Colonic mucosa (tissue), 4 donors: ENCODE data around the gene ORM1. TPM values are rescaled to one million over a fixed set of nuclear protein-coding genes. Genes with fewer than 3 reads are reported as not detected.
A peak's percentile ranks its signal among the peaks of the same experiment; 100 is the strongest.
"Not testable (repeated sequence)": the region's sequence is repeated elsewhere in the genome, so short reads cannot be mapped to it uniquely, and the experiment has no call there.

Experiments used
- DNase-seq: peaks from one replicate; pipeline ENCODE4 v3.0.0-alpha.2; 2020
- H3K27ac ChIP-seq: fragments of 200-600 bp; one replicate; pipeline ENCODE4 v1.8.0; 2021
- H3K27me3 ChIP-seq: fragments of 200-600 bp; one replicate; pipeline ENCODE4 v1.8.0; 2021
- H3K36me3 ChIP-seq: fragments of 200-600 bp; one replicate; pipeline ENCODE4 v1.8.0; 2021
- H3K4me1 ChIP-seq: fragments of 200-600 bp; one replicate; pipeline ENCODE4 v1.8.0; 2021; ENCODE audit warnings: mild to moderate bottlenecking
- H3K4me3 ChIP-seq: fragments of 200-600 bp; one replicate; pipeline ENCODE4 v1.8.0; 2021
- H3K9ac ChIP-seq, 2 donors: one replicate each; pipeline ENCODE4 v1.7.0; 2013; ENCODE audit warnings: control low read depth in 2 of 2, low read depth in 2 of 2, low read length in 2 of 2
- H3K9me3 ChIP-seq: fragments of 200-600 bp; one replicate; pipeline ENCODE4 v1.8.0; 2021
- CTCF ChIP-seq: fragments of 200-600 bp; IDR thresholded peaks from one replicate; pipeline ENCODE4 v1.8.0; 2022; ENCODE audit warnings: antibody characterized with exemption, mild to moderate bottlenecking
- intact Hi-C: fragments of 100-400 bp; cut with DNase I; formaldehyde crosslinking; loops from one replicate; pipeline ENCODE4 v1.14.1; 2022
- total RNA-seq, 2 donors: library from RNA; stranded (reverse); fragmentation: NEBNext Ultra II Directional in 1 of 2; extraction: Animal tissue kit (Norgen Biotek cat#: 25700) in 1 of 2; gene quantifications; one replicate each; pipeline ENCODE4 v1.2.1, GENCODE V29; 2021
- donor health status: healthy.
- donor health status: DM: no; HTN: no; CAD: no.
- donor health status: DM: no; HTN: no; CAD: no.

ORM1 gene
- total RNA-seq, 2 donors from 2014 or later, result 10.3 TPM; not detected in 1

- Histone ChIP-seq H3K27ac (no peak overlapping the region), H3K9ac (no peak overlapping the region), H3K9me3 (no peaks in the 10 kb centered on the region), H3K36me3 (no peaks in the 10 kb centered on the region), H3K4me1 (no peaks in the 10 kb centered on the region), H3K27me3 (no peaks in the 10 kb centered on the region), H3K4me3 (no peak overlapping the region)
- TF ChIP-seq CTCF, result no peak
- intact Hi-C loops, result no loop called here
- DNase-seq, result peak; percentile 11
Observed at GRCh38 chr9:114316605-114317230, 6.2 kb upstream of the ORM1 start.

- DNase-seq, result no peak
- no peak for TF ChIP-seq CTCF
- no peak overlapping the region for H3K9ac ChIP-seq
- H3K4me1 ChIP-seq, result no peaks in the 10 kb centered on the region
- no peaks in the 10 kb centered on the region for H3K36me3 ChIP-seq
- H3K4me3 ChIP-seq, result no peak overlapping the region
- intact Hi-C loops, result no loop called here
- H3K9me3 ChIP-seq, result no peaks in the 10 kb centered on the region
- H3K27me3 ChIP-seq, result no peaks in the 10 kb centered on the region
- H3K27ac ChIP-seq, result no peak overlapping the region
Observed at GRCh38 chr9:114317665-114318357, 5.1 kb upstream of the ORM1 start.

DNA sequence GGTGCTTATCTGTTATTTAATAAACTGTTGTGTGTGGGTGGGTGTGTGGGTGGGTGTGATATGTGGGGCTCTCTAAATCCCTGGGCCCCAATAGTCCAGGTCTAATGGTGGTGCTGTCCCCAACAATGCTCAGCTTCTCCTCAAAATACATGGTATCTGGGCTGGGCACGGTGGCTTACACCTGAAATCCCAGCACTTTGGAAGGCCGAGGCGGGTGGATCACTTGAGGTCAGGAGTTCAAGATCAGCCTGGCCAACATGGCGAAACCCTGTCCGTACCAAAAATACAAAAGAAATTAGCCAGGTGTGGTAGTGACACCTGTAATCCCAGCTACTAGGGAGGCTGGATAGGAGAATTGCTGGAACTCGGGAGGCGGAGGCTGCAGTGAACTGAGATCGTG lies 4.5 kb upstream of the ORM1 start:
- TF ChIP-seq CTCF, result no peak
- Histone ChIP-seq H3K36me3 (no peaks in the 10 kb centered on the region), H3K27ac (no peak overlapping the region), H3K4me3 (no peak overlapping the region), H3K27me3 (no peaks in the 10 kb centered on the region), H3K9me3 (no peaks in the 10 kb centered on the region), H3K9ac (no peak overlapping the region), H3K4me1 (no peaks in the 10 kb centered on the region)
- peak; percentile 6 for DNase-seq
- intact Hi-C loops, result no loop called here

GRCh38 chr9:114319147-114319546 lies 3.8 kb upstream of the ORM1 start:
- DNase-seq, result no peak
- no peak for TF ChIP-seq CTCF
- intact Hi-C loops, result no loop called here

DNA sequence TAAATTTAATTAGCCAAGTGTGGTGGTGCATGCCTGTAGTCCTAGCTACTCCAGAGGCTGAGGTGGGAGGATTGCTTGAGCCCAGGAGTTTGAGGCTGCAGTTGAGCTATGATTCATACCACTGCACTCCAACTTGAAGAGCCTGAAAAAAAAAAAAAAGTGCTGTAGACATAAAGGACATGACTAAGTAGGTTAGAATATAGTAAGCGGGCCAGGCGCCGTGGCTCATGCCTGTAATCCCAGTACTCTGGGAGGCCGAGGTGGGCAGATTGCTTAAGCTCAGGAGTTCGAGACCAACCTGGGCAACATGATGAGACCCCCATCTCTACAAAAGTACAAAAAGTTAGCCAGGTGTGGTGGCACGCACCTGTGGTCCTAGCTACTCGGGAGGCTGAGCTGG lies 2.2 kb upstream of the ORM1 start:
- H3K27ac ChIP-seq, H3K9ac ChIP-seq, H3K9me3 ChIP-seq, H3K4me1 ChIP-seq, H3K4me3 ChIP-seq, intact Hi-C loops, DNase-seq, H3K36me3 ChIP-seq, H3K27me3 ChIP-seq: not testable (repeated sequence)

More at GRCh38 chr9:114319147-114319546, 3.8 kb upstream of the ORM1 start:
- H3K36me3 ChIP-seq, result no peaks in the 10 kb centered on the region
- no peak overlapping the region for H3K27ac ChIP-seq
- no peak overlapping the region for H3K9ac ChIP-seq
- no peaks in the 10 kb centered on the region for H3K27me3 ChIP-seq
- H3K4me3 ChIP-seq, result no peak overlapping the region
- no peaks in the 10 kb centered on the region for H3K4me1 ChIP-seq
- H3K9me3 ChIP-seq, result no peaks in the 10 kb centered on the region

DNA sequence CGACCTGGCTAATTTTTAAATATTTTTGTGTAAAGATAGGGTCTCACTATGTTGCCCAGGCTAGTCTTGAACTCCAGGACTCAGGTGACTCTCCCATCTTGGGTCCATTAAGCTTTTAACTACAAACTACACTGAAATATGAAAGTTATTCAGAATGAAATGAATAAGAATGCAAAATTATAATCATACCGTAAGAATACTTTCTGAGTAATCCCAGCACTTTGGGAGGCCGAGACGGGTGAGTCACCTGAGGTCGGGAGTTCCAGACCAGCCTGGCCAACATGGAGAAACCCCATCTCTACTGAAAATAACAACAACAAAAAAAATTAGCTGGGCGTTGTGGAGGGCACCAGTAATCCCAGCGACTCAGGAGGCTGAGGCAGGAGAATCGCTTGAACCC lies 1.1 kb upstream of the ORM1 start:
- Histone ChIP-seq H3K4me3 (no peak overlapping the region), H3K36me3 (no peaks in the 10 kb centered on the region), H3K9me3 (no peaks in the 10 kb centered on the region), H3K27me3 (no peaks in the 10 kb centered on the region), H3K4me1 (no peaks in the 10 kb centered on the region), H3K27ac (no peak overlapping the region), H3K9ac (no peak overlapping the region)
- DNase-seq, result no peak
- intact Hi-C loops, result no loop called here
- TF ChIP-seq CTCF, result no peak

DNA sequence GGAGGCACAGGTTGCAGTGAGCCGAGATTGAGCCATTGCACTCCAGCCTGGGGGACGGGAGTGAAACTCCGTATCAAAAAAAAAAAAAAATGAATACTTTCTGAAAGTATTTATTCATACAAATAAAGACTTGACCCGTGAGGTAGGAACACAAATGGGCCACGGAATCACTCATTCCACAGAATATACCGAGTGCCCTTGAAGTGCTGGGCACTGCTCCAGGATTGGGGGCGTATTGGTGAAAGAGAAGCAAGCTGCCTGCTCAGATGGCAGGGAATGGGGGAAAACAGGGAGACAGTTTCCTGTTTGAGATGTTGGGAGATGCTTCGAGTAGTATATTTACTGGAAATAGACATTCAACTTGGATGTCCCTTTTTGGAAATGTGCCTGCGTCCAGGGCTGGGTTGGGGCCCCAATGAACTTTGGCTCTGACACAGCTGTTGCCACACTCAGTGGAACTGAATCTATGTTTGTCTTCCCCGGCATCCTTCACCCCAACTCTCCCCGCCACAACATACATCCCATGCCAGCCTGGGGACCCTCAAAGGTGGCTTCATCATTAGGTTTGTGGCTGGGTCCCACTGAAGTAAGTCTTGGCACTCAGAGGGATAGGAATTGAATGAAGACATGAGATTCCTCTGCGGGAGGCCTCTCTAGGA lies 609 bp upstream of the ORM1 start:
- H3K9me3 ChIP-seq, H3K4me3 ChIP-seq, H3K27me3 ChIP-seq, DNase-seq, H3K9ac ChIP-seq, H3K4me1 ChIP-seq, H3K36me3 ChIP-seq, H3K27ac ChIP-seq, intact Hi-C loops: not testable (repeated sequence)

DNA sequence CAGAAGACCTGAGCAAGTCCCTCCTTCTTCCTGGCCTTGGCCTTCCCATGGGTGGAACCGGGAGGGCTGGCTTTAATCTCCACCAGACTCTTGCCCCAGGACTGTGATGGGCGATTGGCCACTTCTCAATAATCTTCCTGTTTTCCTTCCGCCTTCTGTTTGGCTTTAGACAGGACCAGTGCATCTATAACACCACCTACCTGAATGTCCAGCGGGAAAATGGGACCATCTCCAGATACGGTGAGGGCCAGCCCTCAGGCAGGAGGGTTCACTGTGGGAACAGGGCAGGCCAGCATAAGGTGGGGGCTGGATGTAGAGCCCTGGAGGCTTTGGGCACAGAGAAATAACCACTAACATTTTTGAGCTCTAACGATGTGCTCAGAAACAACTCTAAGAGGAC lies 951 bp downstream of the ORM1 start:
- H3K4me1 ChIP-seq, H3K9ac ChIP-seq, DNase-seq, intact Hi-C loops, H3K9me3 ChIP-seq, H3K27ac ChIP-seq, H3K4me3 ChIP-seq, H3K27me3 ChIP-seq, H3K36me3 ChIP-seq: not testable (repeated sequence)
